Activated T-cell treated with anti-CD3 and anti-CD28 coated beads, Interleukin-2, amount 50 U/mL, for 48 hours (primary cell): ENCODE data around the gene OVCA2.

Experiments used
- DNase-seq, 2 experiments: peaks; one replicate each; pipeline ENCODE4 v3.0.0-alpha.2; 2020

Gene OVCA2

DNA sequence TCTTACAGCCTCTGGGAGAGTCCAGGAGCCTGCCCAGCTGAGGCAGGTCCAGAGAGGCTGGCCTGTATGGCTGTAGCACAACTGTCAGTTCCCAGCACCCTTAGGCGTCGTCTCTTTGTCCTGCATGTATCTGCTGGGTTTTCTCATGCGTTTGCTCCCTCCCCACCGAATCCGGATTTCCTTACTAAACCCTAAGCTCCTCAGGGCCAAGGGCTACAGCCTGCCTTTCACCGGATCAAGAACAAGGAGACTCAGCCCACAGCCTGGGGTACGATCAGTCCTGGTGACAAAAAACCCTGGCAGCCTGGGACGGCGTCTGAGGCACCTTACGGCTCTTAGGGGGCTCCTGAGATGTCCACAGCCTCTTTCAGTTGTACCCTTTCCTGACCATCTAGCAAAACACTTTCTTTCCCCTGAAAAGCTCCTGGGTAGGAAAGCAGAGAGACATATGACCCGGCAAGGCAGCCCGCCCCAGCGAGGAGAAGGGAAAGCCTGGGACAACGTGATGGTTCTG is 25.3 kb downstream of the OVCA2 start:
- no peak for DNase-seq

DNA sequence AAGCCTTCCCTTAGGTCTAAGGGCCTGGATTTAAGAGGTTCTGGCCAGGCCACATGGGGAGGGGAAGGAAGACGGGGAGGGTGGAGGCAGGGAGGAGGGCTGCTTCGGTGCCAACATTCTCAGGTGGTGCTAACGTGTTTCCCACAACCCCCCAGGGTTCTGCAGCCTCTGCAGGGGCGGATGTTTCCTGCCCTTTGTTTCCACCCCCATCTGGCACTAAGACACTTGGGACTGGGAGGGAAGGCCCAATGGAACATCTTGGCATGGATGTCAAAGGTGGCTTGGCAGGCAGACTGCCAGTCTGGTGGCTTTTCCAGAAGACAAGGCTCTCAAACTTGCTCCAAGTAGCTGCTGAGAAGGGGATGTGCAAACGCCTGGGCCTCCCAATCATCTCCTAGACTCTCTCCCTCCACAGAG is 25.8 kb downstream of the OVCA2 start:
- DNase-seq, result no peak

DNA sequence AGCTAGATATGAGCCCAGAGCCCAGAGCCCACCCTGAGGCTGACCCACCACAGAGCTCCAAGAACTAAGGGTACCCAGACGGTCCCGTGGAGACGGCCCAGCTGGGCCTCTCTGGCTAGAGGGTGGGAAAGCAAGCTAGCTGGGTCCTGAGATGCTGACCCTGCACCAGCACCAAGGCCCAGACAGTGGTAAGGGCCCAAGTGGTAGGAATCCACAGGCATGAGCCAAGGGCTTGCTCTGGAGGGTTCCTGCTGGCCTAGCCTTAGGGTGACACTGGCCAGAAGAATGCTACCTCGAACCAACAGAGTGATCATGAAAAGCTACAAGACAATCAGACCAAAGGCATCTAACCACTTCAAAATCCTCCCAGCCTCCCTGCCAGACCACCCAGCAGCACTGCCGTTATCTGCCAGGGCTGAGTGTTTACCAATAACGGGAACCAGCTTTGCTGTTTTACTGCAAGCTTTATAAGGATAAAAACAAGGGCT is 26.3 kb downstream of the OVCA2 start:
- DNase-seq, result no peak

DNA sequence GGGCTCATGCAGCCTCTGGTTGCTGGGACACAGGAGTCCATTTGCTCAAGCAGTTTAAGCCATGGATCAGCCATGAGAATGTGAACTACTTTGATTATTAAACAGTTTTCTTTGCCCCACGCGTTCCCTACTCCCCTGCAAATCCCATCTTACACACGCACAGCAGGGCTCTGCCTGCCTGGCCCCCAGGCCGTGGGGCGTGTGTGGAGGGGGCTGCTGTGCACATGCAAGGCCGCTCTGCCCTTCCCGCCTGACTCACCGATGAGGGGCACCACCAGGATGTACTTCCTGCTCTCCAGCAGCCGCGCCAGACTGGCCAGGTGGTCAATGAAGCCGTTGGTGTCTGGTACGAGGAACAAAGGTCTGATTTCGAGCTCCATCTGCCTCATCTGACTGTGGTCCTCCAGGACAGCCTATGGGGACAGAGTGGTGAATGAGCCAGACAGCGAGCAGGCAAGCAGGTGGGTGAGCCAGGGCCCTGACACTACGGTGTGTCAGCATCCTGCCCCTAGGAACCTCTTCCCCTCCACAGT is 26.8 kb downstream of the OVCA2 start:
- peak; percentile 58 to 67 for DNase-seq

DNA sequence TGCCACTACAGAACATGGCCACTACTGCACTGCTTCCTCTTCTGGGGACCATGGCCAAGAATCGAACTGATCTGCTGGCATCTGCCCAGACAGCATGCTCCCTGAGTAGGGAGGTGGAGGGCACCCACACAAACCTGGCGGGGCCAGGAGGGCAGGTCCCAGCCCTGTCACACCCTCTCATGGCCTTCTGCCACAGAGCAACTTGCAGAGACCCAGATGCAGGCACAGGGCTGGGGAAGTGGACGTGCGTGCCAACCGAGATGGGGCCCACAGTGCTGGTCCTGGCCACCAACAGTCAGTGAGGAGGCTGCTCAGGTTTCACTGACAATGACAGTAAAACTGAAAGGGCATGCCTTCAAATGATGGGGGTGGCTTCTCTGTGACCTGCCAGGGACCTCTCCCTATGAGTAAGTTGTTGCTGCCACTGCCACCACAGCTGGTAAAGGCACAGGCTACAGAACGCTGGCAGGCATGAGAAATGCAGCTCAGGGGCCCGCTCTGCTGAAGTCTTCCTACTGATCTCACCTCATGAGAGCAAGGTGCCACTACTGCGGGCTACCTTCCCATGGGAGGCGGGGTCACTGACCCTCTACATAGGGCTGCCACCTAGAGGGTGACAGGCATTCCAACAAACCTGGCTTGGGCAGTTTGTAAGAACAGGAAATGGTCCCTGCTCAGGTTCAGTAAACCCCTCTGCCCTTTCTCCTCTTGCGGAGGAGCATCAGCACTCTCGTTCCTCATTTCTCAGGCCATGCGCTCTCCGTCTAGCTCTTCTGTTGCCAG is 28.6 kb downstream of the OVCA2 start:
- peak; percentile 81 to 86 for DNase-seq

DNA sequence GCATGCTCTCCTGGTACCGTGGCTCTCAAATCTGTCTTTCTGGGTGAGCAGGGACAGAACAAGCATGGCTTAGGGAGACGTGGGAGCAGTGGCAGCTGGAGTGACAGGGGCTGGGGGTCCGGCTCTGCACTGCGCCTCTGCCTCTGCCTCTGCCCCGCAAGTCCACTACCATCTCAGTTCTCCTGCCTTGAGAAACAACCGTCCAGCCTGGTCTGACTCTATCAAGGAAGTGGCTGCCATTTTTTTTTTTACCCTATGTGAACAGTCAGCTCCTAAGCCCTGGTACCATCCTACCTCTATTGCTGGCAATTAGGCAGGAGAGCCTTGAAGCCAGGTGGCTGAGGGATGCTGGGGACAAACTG is 29.2 kb downstream of the OVCA2 start:
- DNase-seq, result no peak

DNA sequence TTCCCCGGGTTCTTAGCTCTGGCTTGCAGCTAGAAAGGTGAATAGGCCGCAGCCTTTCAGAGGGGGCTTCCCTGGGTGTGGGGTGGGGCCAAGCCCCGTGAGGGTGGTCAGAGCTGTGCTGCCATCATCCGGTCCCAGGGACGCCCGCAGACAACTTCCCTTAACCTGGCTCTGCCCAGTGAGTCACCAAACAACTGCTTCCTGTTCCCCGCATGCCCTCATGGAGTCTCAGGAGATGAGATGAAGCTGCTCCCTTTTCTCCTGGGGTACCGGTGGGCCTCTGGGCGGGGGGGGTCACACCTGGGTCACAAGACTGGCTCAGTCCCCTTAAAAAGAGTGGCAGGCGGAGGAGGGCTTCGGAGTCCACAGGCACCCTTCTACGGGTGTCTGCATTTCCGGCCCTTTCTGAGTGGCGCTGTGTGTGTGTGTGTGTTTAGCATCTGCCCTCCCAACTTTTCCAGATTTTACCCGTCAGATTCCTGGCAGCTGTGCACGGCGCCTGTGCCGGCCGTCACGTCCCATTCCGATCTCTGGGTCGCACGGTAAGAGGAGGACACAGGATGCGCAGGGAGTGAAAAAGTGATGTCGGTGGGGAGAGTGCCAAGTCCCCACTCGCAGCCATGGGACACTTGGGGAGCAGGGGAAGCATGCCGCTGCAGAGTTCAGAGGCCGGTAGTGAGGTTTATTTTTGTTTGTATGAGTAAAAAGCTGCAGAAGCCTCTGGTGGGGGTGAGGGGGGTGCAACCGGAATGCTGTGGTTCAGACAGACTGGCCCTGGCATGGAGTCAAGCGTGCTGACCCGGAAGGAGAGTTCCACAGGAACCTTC is 29.8 kb downstream of the OVCA2 start:
- peak in 1 of 2 experiments; percentile 17 for DNase-seq

DNA sequence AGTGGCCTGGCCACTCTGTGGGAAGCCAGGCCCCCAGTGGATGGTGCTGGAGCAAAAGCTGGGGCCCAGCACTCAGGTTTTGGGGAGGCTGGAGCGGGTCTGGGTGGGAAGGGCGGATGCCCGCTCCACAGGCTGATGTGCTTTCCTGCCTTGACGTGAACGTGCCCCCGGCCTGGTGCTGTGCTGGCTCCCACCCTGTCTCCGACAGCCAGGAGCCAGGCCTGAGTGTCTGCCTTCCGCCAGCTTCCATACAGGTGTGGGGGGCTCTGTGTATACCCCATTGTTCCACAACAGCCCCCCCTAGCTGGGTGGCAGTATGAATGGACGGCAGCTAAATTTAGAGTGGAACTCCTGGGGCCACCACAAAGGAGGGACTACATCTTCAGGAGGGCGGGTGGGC is 33.1 kb downstream of the OVCA2 start:
- no peak for DNase-seq

DNA sequence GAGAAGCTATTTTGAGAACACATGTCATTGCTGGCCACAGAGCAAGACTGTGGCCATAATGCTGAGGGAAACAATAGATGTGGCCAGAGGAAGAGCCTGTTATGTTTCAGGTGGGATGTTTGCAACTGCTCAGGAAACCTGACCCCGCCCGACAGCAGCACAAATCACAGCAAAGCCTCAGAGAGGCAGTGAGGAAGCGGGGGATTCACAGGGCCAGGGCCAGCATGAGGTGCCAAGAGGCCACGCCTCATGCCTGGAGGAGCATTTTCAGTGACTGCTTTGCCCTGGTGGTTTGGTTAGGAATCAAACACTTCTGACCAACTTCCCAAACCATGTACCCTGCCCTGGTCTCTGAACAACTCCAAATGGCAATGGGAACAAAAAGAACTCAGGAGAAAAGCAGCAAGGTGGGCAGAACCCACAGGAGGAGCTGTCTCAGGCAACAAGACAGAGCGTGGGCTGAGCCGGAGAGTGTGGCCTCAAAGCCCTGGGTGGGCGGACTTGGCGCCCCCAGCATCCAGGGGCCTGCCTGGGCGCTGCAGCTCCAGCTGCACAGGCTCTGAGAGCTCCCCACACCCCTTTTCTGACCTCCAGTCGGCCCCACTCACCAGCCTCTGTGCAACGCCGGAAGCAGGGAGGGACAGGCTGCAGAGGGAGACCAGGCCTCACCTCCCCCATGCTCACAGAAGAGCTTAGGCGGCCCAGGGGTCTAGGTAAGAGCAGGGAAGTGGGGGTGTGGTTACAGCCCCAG is 33.7 kb downstream of the OVCA2 start:
- DNase-seq, result peak in 1 of 2 experiments; percentile 18

DNA sequence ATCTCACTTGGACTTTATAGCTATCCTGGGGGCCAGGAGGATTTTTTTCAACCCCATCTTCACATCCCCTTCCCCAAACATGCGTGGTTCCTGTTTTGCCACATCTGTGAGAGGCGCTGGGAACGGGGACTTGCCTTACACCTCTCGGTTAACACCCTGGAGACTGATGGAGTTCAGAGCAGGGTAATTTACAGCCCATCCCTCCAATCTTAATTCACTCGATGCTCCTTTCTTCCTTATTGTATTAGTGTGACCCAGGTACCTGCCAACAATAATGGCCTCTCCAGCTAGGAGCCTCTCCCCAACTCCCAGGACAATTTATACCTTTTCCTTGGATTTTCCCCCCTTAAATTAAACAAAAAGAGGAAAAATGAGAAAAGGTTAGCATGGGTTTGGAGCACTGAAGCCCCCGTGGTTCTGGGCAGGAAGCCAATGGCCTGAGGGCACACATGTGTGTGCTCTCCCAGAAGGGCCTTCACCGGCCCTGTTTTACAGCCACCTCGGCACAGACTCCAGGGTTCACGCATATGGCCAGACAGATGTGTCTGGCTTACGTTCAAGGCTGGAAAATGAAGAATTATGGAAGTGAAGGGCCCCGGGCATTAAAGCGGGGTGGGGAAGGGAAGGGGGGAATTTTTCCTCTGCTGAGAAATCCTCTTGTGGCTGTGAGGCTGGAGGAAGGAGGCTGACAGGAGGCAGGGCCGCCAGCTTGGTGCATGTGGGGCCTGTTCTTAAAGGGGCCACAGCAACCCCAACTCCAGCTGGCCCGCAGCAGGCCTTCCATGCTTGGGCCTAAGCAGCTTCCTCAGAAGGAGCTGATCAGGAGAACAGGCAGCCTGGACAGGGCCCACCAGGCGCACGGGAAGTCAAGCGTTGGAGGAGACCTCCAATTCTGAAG is 34.5 kb downstream of the OVCA2 start:
- no peak for DNase-seq

DNA sequence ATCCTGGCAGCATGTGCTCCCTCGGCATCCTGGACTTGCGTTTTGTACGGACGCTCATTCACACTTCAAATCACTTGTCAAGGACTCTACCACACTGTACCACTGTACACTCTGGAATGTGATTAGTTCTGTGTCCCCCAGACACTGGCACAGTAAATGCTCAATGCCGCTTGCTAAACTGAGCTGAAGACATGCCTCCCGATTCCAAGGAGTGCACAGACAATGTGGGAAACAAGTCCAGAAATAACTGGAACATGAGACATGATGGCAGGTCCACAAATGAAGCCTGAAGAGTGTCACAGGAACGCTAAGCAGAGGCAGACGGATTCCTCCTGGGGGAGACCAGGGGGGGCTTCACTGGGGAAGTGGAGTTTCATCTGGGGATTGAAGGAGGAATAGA is 35.2 kb downstream of the OVCA2 start:
- DNase-seq, result no peak

DNA sequence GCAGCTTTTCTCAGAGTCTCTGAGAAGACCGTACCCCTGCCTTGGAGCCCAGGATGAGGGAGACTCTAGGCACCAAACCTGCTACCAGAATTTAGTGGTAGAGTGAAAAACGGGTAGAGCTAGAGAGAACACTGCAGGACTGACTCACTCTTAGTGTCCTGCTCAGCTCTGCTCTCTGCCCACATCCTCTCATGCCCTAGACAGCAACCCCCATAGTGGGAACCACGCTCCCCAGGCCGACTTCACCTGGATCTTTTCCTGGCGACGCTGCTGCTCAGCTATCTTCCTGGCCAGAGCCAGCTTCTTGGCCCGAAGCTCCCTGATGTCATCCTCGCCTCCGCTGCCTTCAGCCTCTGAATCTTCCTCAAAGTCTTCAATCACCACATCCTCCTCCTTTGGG is 39.7 kb downstream of the OVCA2 start:
- DNase-seq, result peak in 1 of 2 experiments; percentile 22

DNA sequence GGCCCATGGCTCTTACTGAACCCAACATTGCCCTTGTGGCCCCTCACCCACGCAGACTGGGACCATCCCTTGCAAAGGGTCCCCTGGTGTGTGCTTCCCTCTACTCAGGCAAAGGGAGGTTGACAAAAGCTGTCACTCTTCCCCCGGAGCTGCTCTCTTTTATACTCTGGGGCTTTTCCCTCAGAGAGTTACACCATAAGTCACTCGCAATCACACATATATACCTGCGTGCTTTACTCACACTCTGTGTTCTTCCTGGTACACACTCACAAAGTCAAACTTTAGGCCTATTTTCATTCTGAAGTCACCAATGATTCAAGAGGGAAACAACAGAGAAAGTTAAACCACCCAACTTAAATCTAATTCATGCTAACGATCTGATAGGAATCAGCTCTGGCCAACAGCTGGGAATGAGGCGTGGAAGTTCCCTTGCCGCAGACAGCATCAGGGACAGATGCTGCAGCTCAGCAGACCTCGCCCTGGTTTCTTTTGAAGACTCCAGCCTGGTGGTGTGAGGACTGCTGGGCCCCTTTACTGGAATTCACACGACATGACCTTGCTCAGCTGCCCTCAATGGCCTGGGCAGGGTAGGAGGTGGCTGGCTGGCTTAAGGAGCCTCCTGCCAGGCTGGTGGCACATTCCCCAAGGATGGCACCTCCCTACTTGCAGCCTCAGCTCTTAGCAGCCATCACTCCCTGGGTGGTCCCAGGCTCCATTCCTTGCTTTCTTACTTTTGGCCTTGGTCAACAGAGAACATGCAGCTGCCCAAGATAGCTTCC is 40.4 kb downstream of the OVCA2 start:
- no peak for DNase-seq

DNA sequence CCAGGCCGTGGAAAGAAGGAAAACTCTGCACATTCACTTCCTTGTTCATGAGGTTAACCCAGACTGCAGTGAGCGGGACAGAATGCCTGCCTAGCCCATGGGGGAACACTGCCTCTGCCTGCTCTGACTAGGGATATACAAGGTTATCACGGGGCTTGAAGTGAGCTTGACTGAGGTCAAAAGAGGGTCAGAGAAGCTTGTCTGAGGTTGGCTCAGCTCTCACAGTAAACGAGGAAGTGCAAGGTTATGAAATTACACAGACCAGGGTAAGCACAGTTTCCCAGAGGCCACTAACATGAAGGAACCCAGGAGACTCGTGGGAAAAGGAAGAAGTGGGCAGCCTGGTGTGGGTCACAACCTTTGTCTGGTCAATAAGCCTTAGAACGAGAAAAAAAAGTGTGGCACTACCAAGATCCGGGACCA is 41.8 kb downstream of the OVCA2 start:
- DNase-seq, result no peak

DNA sequence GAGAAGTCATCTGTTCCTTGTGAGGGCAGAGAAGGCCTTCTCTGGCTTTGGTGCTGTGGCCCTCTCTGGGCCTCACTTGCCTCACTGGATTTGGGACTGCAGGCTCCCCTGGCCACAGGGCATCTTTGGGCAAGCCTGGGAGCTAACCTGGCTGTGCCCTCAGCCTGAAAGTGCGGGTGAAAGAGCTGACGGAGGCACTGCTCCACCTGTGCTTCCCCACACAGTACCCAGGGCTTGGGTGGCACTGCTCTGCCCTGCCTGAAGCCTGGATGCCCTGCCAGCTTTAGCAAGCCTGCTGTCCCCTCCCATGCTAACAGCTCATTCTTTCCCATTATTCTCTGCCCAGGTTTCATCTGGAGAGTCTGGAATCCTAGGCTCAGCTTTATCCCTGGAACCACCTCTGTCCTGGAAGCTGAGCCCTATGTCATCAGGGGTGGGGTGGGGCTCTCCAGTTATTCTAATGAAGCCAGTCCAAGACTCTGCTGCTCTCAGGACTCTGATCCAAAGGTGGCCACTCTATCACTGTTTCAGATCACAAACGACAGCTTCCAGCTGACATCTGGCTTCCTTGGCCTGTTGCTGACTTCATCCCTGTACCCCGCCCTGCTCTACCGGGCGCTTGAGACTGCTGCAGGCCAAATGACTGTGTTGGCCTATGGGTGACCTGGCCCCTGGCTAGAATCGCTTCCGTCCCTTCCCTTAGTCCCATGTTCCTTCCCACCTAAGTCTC is 42.4 kb downstream of the OVCA2 start:
- DNase-seq, result no peak

DNA sequence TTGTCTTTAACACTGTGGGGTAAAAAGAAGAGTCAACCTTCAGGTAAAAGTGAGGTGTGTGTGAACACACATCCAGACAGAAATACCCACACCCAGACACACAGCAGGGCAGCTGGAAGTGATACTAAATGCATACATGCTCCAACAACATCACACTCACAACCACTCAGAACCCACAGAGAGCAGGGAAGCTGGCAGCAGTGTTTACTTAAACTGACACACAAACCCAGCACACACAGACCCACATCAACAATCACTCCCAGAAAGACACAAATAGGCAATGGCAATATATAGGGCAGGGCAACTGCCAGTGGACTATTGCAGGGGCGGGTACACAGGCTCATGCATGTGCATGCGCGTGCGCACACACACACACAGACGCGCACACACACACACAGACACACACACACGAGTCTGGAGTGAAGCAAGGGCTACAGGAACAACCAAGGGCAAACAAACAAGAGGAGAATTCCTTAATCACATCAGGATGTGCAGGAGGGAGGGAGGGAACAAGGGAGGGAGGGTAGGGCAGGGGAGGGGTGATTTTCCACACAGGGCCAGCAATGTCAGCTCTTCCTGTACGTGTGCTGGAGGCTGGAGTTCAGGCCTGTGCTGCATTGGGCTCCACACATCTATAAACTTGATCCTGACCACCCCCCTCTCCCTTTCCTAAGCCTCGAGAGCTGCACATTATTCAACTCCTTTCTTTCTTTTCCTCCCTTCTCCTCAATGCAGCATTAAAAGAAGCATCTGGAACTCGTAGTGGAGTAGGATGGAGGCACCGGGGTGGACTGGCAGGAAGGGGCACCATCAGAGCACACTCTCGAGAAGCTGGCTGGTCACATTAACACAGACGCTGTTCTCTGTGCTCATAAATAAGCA is 43.2 kb downstream of the OVCA2 start:
- DNase-seq, result no peak

DNA sequence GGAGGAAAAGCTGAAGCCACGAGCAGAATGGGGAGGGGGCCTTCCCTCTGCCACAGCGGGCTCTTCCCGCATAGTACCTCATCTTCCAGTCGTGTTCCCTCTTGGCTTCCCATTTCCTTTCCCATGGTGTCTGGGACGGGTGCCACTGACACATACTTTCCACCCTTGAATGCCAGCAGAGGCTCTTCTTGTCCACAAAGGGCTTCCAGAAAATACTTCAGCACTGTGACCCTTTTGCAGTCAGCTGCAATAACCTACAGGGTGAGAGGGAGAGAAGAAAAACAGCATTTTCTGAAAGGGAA is 43.8 kb downstream of the OVCA2 start:
- no peak for DNase-seq

DNA sequence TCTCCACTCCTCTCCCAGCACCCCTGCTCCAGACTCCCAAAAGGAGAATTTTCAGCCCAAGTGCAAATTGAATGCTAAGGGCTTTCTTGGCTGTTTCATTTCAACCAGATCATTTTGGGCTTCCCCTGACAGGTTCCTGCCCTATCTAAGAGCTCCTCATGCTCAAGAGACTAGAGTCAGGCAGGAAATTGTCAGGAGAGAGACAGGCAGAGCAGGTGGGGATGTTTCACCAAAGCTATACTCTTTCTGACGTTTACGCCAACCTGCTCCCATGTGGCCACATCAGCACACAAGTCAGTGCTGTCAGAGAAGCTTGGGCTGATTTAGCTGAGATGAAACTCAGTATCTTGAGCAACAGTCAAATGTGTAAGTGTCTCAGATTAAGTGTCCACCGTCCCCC is 44.5 kb downstream of the OVCA2 start:
- DNase-seq, result peak in 1 of 2 experiments; percentile 23

DNA sequence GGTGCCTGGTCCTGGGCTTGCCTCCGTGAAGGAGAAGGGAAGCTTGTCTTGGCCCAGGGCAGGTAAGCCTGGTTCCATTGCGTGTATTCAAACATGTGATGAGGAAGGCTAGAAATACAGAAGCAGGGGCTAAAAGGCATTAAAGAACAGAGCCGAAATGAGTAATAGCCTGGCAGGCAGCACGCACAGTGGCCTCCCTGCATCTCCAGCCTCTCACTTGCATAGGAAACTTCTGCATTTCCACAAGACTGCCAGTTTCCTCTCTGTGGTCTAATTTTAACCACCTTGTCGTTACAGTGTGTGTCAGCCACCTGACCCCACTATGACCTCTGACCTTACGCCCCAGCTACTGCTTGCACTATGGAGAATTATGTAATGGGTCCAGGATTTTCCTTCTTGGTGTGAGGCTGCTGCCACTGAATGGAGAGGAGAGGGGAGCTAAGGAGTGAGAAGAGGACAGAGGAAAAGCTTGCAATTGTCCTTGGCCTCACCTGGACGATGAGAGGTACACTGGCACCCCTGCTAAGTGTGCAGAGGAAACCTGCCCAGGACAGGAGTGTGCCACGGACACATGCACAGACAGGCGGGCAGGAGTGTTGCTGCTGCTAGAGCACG is 45.9 kb downstream of the OVCA2 start:
- peak; percentile 62 to 66 for DNase-seq
